Calu3 (cell line): Measurements from ENCODE around the gene LAT. TPM values are rescaled to one million over a fixed set of nuclear protein-coding genes. Genes with fewer than 3 reads are reported as not detected.

Experiments
- BruUV-seq: library from RNA; stranded (reverse); fragments of 400-500 nt; replicated peaks from 2 replicates; lab custom pipeline; 2021; lab: Mats Ljungman, UMichigan
- CTCF ChIA-PET: fragments of 300-600 bp; sonication (Branson Sonifier 250); formaldehyde crosslinking; loops from one replicate; lab custom pipeline; 2022; ENCODE audit warnings: antibody characterized with exemption; lab: Charles Lee
- DNase-seq: peaks from one replicate; pipeline ENCODE4 v3.0.0; 2022
- H3K27ac Mint-ChIP-seq: one replicate; pipeline ENCODE4 v1.8.0; 2022; ENCODE audit warnings: mixed read lengths; ENCODE audit not compliant: unreplicated experiment
- H3K27me3 Mint-ChIP-seq: one replicate; pipeline ENCODE4 v1.8.0; 2022; ENCODE audit warnings: mixed read lengths; ENCODE audit not compliant: unreplicated experiment
- H3K36me3 Mint-ChIP-seq: one replicate; pipeline ENCODE4 v1.8.0; 2022; ENCODE audit warnings: mild to moderate bottlenecking, moderate library complexity, mixed read lengths; ENCODE audit not compliant: insufficient read depth, unreplicated experiment
- H3K4me1 Mint-ChIP-seq: one replicate; pipeline ENCODE4 v1.8.0; 2022; ENCODE audit warnings: mild to moderate bottlenecking, low read depth, mixed read lengths; ENCODE audit not compliant: unreplicated experiment
- H3K4me3 Mint-ChIP-seq: one replicate; pipeline ENCODE4 v1.8.0; 2022; ENCODE audit warnings: mild to moderate bottlenecking, low read depth, moderate library complexity, mixed read lengths; ENCODE audit not compliant: unreplicated experiment
- H3K9me3 Mint-ChIP-seq: one replicate; pipeline ENCODE4 v1.8.0; 2022; ENCODE audit warnings: low read depth, mixed read lengths; ENCODE audit not compliant: unreplicated experiment
- intact Hi-C: fragments of 100-400 bp; cut with micrococcal nuclease; formaldehyde crosslinking; loops from one replicate; pipeline ENCODE4 v1.10.0; 2022; ENCODE audit not compliant: unreplicated experiment
- total RNA-seq: library from RNA; stranded (reverse); gene quantifications from 2 replicates; pipeline ENCODE4 v1.2.3, GENCODE V29; 2022
- TF ChIP-seq, protein P1 (sequence below): fragments of 200-600 bp; IDR thresholded peaks from one replicate; pipeline ENCODE4 v1.8.0; 2022; ENCODE audit warnings: antibody characterized with exemption; ENCODE audit not compliant: unreplicated experiment

The LAT gene
- total RNA-seq, 1 experiment from 2014 or later: 11.3 TPM

DNA sequence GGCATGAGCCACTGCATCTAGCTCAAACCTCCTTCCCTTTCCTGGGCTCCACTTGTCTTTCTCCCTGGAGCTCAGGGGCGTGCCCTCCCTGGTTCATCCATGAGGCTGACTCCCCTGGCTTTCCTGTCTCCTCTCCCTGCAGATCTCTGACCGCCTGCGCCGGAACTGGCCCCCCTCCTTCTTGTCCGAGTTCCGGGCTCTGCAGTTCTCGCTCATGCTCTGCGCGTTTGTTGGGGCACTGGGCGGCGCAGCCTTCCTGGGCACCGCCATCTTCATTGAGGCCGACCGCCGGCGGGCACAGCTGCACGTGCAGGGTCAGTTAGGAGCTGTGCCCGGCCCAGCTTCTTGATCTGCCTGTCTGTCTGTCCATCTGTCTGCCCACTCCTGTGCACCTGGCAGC, 1.2 kb upstream of the LAT start:
- Mint-ChIP-seq H3K36me3 (peaks cover 18% of the 10 kb centered on the region), H3K27ac (no peak overlapping the region), H3K4me3 (no peak overlapping the region), H3K27me3 (no peaks in the 10 kb centered on the region), H3K9me3 (peaks cover 6% of the 10 kb centered on the region), H3K4me1 (no peaks in the 10 kb centered on the region)
- no TSS peak for BruUV-seq
- TF ChIP-seq, protein P1, sequence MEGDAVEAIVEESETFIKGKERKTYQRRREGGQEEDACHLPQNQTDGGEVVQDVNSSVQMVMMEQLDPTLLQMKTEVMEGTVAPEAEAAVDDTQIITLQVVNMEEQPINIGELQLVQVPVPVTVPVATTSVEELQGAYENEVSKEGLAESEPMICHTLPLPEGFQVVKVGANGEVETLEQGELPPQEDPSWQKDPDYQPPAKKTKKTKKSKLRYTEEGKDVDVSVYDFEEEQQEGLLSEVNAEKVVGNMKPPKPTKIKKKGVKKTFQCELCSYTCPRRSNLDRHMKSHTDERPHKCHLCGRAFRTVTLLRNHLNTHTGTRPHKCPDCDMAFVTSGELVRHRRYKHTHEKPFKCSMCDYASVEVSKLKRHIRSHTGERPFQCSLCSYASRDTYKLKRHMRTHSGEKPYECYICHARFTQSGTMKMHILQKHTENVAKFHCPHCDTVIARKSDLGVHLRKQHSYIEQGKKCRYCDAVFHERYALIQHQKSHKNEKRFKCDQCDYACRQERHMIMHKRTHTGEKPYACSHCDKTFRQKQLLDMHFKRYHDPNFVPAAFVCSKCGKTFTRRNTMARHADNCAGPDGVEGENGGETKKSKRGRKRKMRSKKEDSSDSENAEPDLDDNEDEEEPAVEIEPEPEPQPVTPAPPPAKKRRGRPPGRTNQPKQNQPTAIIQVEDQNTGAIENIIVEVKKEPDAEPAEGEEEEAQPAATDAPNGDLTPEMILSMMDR: no peak
- DNase-seq: no peak
- intact Hi-C loops: no loop called here
- CTCF ChIA-PET: interaction anchor here (1.2 kb wide), 1 partner anchor 10 kb away, joined by 3 read pairs; no protein-coding TSS in a partner anchor

DNA sequence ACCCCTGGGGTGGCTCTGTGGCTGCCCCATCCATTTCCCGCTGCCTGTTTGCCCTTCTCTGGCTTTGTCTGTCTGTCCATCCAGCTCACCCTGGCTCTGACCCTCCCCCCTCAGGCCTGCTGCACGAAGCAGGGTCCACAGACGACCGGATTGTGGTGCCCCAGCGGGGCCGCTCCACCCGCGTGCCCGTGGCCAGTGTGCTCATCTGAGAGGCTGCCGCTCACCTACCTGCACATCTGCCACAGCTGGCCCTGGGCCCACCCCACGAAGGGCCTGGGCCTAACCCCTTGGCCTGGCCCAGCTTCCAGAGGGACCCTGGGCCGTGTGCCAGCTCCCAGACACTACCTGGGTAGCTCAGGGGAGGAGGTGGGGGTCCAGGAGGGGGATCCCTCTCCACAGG, 761 bp upstream of the LAT start:
- Mint-ChIP-seq H3K4me3 (no peak overlapping the region), H3K36me3 (peaks cover 18% of the 10 kb centered on the region), H3K27me3 (no peaks in the 10 kb centered on the region), H3K9me3 (peaks cover 6% of the 10 kb centered on the region), H3K27ac (no peak overlapping the region), H3K4me1 (no peaks in the 10 kb centered on the region)
- intact Hi-C loops: no loop called here
- CTCF ChIA-PET: interaction anchor here (1.2 kb wide), 1 partner anchor 11 kb away, joined by 3 read pairs; no protein-coding TSS in a partner anchor
- TF ChIP-seq, protein P1: no peak
- TSS peak; percentile 40 for BruUV-seq
- DNase-seq: no peak

DNA sequence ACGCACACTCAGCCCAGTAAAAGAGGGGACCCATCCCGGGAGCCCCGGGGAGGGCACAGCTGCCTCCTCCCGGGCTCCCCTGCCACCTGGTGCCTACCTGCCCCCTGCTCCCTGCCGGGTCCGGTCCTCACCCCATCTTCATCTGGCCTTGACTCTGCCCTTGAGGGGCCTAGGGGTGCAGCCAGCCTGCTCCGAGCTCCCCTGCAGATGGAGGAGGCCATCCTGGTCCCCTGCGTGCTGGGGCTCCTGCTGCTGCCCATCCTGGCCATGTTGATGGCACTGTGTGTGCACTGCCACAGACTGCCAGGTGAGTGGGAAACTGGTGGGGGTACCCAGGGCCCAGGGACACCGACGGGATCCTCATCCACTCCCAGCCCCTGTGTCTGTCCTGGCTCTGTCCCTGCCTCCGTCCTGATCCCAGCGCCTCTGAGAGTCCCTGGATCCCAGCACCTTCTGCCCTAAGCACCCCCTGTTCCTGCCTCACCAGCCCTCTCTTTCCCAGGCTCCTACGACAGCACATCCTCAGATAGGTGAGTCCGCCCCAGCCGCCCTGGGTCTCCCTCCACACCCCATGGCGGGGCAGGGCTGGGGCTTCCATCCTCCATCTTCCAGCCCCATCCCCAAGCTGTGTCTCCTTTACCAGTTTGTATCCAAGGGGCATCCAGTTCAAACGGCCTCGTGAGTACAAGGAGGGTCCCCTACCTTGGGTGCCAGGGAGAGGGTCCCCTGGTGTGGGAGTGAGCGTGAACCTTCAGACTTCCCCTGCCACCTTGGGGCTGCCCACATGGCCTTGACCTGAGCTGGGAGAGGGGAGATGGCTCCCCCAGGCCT, 574 bp downstream of the LAT start:
- H3K4me1 Mint-ChIP-seq: no peaks in the 10 kb centered on the region
- TF ChIP-seq, protein P1: no peak
- H3K9me3 Mint-ChIP-seq: peaks cover 6% of the 10 kb centered on the region
- CTCF ChIA-PET: no interaction called here
- H3K4me3 Mint-ChIP-seq: no peak overlapping the region
- intact Hi-C loops: no loop called here
- H3K27me3 Mint-ChIP-seq: no peaks in the 10 kb centered on the region
- no peak overlapping the region for H3K27ac Mint-ChIP-seq
- peaks cover 18% of the 10 kb centered on the region for H3K36me3 Mint-ChIP-seq
- no peak for DNase-seq
- no TSS peak for BruUV-seq

DNA sequence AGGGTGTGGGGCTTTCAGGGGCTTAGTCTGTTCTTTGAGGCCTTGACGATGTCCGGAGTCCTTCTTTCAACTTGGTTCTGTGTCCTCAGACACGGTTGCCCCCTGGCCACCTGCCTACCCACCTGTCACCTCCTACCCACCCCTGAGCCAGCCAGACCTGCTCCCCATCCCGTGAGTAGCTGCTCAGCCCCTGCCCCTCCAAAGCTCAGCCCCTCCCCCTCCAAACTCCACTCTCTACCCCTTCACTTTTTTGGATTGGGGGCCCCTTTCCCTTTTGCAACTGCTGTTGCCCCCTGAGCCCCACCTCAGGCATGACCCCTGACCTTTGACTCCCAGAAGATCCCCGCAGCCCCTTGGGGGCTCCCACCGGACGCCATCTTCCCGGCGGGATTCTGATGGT, 1.2 kb downstream of the LAT start:
- H3K4me1 Mint-ChIP-seq: no peaks in the 10 kb centered on the region
- H3K4me3 Mint-ChIP-seq: no peak overlapping the region
- no peak for DNase-seq
- BruUV-seq: no TSS peak
- CTCF ChIA-PET: interaction anchor here (0.5 kb wide), 1 partner anchor 1032 kb away, joined by 3 read pairs; no protein-coding TSS in a partner anchor
- TF ChIP-seq, protein P1: no peak
- peaks cover 18% of the 10 kb centered on the region for H3K36me3 Mint-ChIP-seq
- H3K27me3 Mint-ChIP-seq: no peaks in the 10 kb centered on the region
- intact Hi-C loops: no loop called here
- no peak overlapping the region for H3K27ac Mint-ChIP-seq
- H3K9me3 Mint-ChIP-seq: peaks cover 6% of the 10 kb centered on the region
